HG03159 (cell line): ENCODE measurements around the gene RASAL2.
"Not testable (repeated sequence)": the region's sequence is repeated elsewhere in the genome, so short reads cannot be mapped to it uniquely, and the experiment has no call there.

Experiments
- ATAC-seq: cut with Tn5 transposase; IDR thresholded peaks from one replicate; pipeline ENCODE4 v1.9.1; 2021; ENCODE audit warnings: mild to moderate bottlenecking, moderate library complexity; ENCODE audit not compliant: unreplicated experiment

Gene RASAL2

DNA sequence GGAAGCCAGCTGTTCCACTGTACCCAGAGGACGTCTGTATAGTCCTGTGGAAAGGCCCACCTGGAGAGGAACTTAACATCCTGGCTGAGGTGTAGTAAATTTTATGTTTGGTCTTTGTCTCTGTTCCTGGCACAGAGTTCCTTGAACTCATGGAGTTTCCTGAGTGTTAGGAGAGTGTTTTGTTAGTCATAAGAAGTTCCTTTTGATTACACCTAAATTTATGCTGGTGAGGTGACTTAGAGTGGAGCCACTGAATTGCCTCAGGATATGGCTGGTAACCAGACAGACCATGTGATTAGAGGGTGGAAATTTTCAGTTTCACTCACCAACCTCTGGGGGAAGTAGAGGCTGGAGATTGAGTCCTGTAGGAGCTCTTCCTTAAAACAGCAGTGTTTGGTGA is 57.9 kb downstream of the RASAL2 start:
- no peak for ATAC-seq

DNA sequence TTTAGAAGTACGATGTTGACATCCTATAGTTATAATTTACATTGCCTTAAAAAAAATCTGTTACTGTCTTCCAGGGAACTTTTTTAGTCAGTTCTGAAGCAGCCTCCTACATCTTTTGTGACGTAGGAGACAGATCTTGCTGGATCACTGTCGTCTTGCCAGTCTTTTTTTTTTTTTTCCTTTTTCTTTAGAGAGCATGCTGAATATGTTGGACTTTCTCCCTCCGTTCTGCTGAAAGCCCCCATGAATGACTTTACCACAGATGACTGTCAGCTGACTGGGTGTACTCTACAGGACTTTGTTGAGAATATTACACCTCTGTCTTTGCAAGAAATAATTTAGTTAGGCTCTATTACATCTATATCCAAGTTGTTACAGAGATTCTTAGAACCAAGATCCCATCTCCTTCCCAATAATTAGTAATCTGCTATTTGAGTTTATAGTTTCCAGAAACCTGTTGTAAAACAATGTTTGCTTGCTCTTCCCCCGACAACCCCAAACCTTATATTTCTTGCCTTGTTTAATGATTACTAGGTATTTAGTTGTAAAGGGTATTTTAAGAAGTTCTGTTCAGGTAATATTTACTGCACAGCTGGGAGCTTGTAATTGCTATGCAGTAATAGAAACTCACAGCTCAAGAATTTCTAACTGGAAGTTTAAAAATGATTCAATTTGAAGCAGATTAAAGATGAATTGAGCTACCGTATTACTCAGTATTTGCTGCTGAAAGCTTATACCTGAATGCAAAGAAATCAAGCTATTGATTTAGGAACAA is 61.8 kb downstream of the RASAL2 start:
- no peak for ATAC-seq

DNA sequence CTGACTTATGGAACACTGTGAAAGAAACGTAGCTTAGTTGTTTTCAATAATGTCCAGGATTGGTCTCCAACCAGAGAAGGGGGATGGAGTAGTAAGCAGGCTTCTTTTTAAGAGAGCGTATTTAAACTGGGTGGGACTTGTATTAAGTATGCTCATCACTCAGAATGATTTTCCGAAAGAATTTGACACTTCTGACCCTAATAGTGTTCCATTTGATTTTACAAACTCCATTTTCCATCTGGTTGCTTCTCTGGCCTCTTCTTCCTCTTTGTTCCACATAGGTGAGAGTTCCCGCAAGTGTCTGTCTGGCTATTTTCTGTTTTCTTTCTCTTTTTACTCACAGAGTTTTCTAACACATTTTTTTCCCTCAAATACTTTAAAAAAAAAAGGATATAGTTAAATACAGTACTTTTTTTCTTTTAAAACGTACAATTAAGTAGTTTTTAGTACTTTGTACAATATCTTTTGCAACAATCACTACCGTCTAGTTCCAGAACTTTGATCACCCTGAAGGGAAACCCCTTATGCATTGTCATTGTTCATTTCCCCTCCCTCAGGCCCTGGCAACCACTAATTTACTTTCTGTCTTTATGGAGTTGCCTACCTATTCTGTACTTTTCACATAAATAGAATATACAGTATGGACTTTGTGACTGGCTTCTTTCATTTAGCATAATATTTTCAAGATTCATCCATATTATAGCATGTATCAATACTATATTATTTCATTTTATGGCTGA is 67.0 kb downstream of the RASAL2 start:
- no peak for ATAC-seq

DNA sequence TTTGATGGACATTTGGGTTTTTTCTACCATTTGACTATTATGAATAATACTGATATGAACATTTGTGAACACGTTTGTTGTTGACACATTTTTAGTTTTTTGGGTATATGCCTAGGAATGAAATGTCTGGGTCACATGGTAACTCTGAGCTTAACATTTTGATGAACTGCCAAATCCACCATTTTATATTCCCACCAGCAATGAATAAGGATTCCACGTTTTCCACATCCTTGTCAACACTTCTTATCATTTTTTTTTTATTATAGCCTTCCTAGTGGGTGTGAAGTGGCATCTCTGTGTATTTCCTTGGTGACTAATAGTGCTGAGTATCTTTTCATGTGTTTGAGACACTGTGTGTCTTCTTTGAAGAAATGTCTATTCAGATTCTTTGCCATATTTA is 67.6 kb downstream of the RASAL2 start:
- ATAC-seq = no peak

DNA sequence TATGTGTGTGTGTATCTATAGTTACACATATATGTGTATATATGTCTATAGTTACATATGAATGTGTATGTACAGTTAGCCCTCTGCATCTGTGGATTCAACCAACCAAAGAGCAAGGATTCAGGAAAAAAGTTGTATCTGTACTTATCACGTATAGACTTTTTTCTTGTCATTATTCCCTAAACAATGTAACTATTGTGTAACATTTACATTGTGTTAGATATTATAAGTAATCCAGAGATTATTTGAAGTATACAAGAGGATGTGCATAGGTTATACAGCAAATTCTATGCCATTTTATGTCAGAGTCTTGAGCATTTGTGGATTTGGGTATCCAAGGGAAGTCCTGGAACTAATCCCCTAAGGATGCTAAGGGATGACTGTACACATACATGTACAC is 71.3 kb downstream of the RASAL2 start:
- ATAC-seq = no peak

DNA sequence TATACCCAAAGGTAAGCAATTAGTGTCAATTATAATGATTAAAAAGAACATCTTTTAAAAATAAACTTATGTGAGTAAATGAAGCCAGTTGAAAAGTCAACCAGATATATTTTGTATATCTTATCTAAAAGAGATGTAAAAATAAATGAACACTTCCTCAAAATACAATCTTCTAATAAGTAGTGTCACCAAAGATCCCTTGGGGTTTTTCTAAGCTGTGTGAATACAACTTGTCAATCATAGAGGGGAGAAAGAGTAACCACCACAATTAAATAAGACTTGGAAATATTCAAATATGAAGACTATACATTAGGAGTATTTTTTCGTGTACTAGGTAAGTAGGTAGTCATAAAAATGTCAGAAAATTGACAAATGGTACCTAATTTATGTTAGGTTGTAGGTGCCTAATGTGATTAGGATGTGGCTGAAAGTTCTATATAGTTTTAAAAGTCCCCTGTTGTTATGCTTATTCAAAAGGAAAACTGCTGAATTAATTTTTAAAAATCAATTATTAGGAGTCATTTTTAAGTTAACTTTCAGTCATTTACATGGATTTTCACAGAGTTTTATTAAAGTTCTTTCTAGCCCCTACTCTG is 72.6 kb downstream of the RASAL2 start:
- ATAC-seq = no peak

DNA sequence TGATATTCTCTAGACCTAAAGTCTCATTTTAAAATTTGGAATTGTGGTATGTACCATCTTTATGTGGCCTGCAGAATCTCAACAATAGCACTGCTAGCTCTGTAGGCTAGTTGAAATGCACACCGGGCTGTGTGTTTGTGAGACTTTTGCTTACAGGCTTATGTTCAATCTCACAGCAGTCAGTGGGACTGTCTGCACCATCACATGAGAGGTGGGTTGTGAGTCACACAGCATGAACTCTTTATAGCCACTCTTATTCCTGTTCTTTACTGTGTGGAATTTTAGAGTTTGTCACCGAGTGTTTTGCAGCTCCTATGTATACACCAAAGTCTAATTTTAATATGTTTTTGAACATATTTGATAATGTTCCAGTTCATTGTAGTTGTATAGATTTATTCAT is 74.6 kb downstream of the RASAL2 start:
- no peak for ATAC-seq

DNA sequence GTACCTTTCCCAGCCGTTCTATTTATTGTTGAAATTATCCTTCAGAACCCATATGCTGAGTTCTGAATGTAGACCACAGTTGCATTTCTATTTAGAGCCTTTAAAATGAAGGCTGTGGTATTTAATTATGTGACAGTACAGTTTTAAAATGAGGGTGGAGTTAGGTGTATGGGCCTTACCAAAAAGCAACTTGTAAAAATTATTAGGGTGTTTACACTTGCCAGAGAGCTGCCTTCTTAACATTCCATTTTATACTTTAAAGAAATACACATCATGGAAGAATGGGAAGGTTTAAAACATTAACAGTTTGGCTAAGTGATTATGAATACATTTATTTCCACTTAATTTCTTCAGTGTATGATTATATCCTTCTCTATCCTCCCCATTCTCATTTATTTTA is 75.7 kb downstream of the RASAL2 start:
- ATAC-seq = no peak

DNA sequence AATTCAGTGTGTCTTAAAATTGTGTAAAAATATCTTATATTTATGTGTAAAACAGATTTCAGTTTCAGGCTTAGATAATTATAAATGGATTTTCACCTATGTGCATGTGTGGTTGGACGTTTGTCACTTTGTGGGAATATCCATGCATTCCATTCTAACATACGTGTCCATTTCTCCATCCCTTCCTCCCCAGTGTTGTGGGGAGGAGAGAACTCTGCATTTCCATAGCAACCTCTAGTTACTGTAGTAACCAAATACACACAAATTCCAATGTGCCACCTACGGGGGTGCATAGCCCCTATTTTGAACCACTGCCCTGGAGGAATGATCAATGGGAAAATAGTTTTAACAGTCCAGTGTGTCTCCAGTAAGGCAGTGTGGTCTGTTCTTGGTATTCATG is 79.0 kb downstream of the RASAL2 start:
- ATAC-seq = no peak

DNA sequence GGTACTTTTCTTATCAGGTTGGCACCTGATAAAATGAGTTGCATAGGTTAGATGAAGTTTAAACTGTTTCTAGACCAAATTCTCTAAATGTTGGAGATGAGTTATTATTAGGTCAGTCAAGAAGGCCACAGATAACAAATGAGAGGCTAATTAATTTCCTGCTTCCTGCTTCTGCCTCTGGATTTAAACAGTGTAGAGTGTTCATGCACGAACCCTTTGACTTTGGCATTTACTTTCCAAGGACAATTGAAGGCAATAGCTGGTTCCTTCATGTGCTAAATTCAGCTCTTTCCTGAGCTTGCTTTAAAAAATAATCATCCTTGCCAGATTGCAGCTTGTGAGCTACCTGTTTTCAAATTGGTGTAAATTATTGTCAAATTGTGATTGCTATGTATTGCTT is 80.6 kb downstream of the RASAL2 start:
- no peak for ATAC-seq

DNA sequence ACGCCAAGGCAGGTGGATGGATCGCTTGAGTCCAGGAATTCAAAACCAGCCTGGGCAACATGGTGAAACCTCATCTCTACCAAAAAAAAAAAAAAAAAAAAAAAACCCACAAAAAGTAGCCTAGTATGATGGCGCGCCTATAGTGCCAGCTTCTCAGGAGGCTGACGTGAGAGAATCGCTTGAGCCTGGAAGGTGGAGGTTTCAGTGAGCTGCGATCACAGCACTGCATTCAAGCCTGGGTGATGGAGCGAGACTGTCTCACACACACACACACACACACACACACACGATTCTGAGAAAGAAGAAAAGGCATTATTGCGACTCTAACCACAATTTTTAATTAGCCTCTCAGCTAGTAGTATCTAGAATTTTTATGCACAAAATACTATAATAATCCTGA is 86.5 kb downstream of the RASAL2 start:
- no peak for ATAC-seq

DNA sequence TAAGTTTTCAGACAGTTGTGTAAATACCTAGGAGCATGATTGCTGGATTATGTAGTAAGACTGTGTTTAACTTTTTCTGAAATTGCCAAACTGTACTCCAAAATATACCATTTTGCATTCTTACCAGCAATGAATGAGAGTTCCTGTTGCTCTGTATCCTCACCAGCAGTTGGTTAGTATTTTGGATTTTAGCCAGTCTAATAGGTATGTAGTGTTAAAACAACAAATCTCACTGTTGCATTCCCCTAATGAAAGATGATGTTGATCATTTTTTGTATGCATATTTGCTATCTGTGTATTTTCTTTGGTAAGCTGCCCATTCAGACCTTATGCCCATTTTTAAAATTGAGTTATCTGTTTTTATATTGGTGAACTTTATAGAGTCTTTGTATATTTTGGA is 89.9 kb downstream of the RASAL2 start:
- no peak for ATAC-seq

DNA sequence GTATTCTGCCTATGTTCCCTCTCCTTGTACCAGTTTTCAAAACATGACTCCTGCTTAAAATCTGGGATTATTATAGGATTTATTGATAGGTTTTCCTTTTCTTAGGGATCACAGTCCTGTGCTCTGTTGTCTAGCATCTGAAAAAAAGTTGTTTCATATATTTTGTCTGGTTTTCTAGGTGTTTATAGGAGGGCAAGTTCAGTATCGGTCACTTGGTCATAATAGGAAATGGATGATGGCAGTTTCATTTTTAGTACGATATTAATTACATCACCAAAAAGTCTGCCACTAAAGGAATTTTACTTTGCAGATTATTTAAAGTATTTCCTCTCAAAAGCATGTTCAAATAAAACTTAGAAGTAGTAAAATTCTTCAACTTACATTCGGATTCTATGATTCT is 94.4 kb downstream of the RASAL2 start:
- no peak for ATAC-seq

DNA sequence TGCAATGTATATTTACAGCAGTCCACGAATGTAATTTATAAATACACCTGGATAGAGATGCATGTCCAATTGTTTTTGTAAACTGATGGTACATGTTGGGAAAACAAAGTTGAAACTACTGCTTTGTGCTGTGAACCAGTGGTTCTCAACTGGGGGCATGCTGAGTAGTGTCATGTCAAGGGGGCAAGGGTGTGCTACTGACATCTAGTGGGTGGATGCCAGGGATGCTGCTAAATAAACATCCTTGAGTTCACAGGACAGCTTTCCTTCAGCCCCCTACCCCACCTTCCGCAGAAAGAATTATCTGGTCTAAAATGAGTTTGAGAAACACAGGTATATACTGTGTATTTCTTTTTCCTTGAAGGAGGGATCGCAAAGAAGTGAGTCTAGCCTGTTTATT is 95.9 kb downstream of the RASAL2 start:
- ATAC-seq = peak; percentile 85

DNA sequence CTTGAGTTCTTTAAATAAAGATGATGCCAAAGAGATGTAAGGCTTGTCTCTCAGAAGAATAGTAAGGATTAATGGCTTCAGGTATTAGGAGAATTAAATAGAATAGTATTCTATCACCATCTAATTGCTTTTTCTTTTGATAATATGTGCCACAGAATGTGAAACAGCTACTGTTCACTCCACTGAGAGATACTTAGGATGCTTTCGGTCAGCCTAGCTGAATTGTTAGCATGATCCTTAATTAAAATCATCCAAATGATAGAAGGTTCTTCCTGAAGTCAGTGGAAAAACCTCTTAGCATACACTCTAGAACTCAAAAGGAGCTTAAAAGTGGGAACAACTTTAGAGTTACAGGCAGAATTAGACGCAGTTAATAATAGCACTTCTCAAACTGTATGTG is 97.0 kb downstream of the RASAL2 start:
- ATAC-seq = no peak

DNA sequence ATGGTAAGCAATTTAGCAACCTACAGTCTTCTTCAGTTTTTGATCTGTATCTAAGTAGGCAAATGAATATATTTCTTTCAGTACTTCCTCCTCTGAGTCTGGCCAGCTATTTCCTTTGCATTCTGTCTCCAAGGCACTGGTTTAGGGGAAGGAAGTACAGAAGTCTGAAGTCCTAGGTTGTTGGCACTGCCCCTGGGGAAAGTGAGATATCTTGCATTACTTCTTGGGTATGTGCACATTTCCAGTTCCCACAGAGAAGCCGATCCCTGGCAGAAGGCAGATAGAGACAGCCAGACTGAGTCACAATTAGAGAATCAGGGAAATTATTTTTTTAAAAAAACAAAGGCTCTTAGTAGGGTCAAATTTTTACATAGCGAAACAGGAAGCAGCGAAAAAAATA is 98.8 kb downstream of the RASAL2 start:
- ATAC-seq = no peak

DNA sequence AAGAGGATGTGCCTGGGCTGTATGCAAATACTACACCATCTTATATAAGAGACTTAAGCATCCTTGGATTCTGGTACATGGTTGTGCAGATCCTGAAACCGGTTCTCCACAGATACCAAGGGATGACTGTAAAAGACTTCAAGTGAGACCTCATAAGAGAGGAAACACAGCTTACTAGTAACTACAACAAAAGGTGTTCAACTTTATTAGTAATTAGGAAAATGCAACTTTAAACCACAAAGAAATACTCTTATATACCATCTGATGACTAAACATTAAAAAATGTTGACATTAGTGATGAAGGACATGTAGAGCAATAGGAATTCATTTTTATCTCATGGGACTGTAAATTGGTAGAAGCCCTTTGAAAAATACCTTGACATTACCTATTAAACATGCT is 102.7 kb downstream of the RASAL2 start:
- no peak for ATAC-seq

DNA sequence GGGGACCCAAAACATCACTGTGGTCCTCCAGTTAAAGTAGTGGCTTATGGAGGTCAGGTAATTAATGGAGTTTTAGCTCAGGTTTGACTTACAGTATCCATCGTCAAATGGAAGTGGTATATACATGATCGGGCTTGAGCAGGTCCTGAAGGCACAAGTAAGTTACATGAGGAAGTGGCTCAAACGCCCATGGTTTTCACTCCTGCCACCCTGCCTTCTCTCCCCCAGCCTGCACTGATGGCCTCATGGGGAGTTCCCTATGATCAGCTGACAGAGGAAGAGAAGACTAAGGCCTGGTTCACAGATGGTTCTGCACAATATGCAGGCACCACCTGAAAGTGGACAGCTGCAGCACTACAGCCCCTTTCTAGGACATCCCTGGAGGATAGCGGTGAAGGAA is 108.2 kb downstream of the RASAL2 start:
- not testable (repeated sequence) for ATAC-seq

DNA sequence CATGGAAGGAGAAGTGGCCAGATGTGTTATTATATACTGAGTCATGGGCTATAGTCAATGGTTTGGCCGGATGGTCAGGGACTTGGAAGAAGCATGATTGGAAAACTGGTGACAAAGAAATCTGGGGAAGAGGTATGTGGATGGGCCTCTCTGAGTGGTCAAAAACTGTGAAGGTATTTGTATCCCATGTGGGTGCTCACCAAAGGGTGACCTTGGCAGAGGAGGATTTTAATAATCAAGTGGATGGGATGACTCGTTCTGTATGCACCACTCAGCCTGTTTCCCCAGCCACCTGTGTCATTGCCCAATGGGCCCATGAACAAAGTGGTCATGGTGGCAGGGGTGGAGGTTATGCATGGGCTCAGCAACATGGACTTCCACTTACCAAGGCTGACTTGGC is 108.6 kb downstream of the RASAL2 start:
- not testable (repeated sequence) for ATAC-seq

DNA sequence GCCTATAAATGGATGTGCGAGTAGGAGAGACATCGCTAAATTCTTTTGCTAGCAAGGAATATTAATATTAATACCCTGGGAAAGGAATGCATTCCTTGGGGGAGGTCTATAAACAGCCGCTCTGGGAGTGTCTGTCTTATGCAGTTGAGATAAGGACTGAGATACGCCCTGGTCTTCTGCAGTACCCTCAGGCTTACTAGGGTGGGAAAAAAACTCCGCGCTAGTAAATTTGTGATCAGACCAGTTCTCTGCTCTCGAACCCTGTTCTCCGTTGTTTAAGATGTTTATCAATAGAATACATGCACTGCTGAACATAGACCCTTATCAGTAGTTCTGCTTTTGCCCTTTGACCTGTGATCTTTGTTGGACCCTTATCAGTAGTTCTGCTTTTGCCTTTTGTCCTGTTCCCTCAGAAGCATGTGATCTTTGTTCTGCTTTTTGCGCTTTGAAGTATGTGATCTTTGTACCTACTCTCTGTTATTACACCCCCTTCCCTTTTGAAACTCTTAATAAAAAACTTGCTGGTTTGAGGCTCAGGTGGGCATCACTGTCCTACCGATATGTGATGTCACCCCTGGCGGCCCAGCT is 114.5 kb downstream of the RASAL2 start:
- not testable (repeated sequence) for ATAC-seq

DNA sequence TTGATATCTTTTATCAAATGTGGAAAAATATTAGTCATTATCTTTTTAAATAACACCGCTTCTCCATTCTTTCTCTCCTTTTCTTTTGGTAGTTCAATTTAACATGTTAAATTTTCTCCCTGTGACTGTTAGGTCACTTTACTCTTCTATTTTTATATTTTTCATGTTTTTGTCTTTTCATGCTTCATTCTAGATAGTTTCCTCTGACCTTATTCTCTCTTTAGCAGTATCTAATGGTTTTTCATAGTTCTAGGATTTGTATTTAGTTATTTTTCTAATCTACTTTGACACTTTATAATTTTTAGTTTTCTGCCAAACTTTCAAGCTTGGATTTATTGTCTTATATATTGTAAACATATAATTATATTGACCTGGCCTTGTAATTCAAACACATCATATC is 116.0 kb downstream of the RASAL2 start:
- no peak for ATAC-seq

DNA sequence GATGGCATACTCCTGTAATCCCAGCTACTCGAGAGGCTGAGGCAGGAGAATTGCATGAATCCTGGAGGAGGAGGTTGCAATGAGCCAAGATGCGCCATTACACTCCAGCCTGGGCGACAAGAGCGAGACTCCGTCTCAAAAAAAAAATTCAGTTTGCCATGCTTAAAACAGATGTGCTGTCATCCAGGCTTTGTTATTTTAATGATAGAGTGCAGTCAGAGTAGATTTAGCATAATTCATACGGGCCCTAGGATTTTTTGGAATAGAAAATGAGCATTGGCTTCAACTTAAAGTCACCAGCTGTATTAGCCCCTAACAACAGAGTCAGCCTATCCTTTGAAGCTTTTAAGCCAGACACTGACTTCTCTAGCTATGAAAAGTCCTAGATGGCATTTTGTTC is 124.6 kb downstream of the RASAL2 start:
- no peak for ATAC-seq
